B cell (primary cell): ENCODE measurements around the gene GKAP1. TPM values are rescaled to one million over a fixed set of nuclear protein-coding genes. Genes with fewer than 3 reads are reported as not detected.

Experiments
- ATAC-seq: fragments of 200-7000 bp; cut with Tn5 transposase; one replicate; pipeline ENCODE4 v1.10.0; 2021; ENCODE audit warnings: low read depth, mild to moderate bottlenecking, moderate number of reproducible peaks, moderate library complexity
- CTCF ChIA-PET: fragments of 350-600 bp; sonication (Branson Sonifier 250); formaldehyde crosslinking; loops from one replicate; lab custom pipeline; 2021; ENCODE audit warnings: antibody characterized with exemption, inconsistent platforms; lab: Charles Lee
- POLR2A ChIA-PET: fragments of 350-600 bp; sonication (Branson Sonifier 250); formaldehyde crosslinking; loops from one replicate; lab custom pipeline; 2021; ENCODE audit warnings: antibody characterized with exemption; lab: Charles Lee
- DNase-seq: peaks from one replicate; pipeline ENCODE4 v3.0.0; 2013
- H2AFZ ChIP-seq: 2 replicates; pipeline ENCODE4 v1.6.1; 2012; ENCODE audit warnings: mild to moderate bottlenecking, low read depth, low read length; ENCODE audit not compliant: insufficient read depth, poor library complexity, severe bottlenecking
- H3K27ac ChIP-seq, 2 donors: 1 replicate in 1 of 2; 2 replicates in 1 of 2; pipeline ENCODE4 v1.5.1; 2012 to 2013; ENCODE audit warnings: low read length in 2 of 2, mild to moderate bottlenecking in 2 of 2, moderate library complexity in 1 of 2
- H3K27me3 ChIP-seq, 4 experiments: fragments of 200-600 bp in 1 of 4; sonication (generic) in 1 of 4; replicated peaks in 1 of 4; 1 replicate in 2 of 4; 2 replicates in 2 of 4; pipeline versions ENCODE4 v1.6.1 to v1.7.0; 2013 to 2016; ENCODE audit warnings: low read length in 3 of 4, mild to moderate bottlenecking in 2 of 4, mixed read lengths in 1 of 4, moderate library complexity in 1 of 4; ENCODE audit not compliant: insufficient read depth in 4 of 4, control insufficient read depth in 3 of 4; ENCODE audit errors: control extremely low read depth in 1 of 4
- H3K36me3 ChIP-seq, 2 experiments: replicated peaks in 1 of 2; 1 replicate in 1 of 2; 2 replicates in 1 of 2; pipeline versions ENCODE4 v1.6.1 to v1.7.1; 2013; ENCODE audit warnings: low read length in 1 of 2; ENCODE audit not compliant: insufficient read depth in 2 of 2, control insufficient read depth in 1 of 2; ENCODE audit errors: control extremely low read depth in 1 of 2, extremely low read depth in 1 of 2
- H3K4me1 ChIP-seq, 2 donors: fragments of 200-600 bp in 1 of 2; sonication (generic) in 1 of 2; 1 replicate in 1 of 2; 2 replicates in 1 of 2; pipeline versions ENCODE4 v1.5.1 to v1.6.1; 2013 to 2017; ENCODE audit warnings: low read length in 2 of 2; ENCODE audit not compliant: control insufficient read depth in 2 of 2, insufficient read depth in 2 of 2
- H3K4me2 ChIP-seq: replicated peaks from 2 replicates; pipeline ENCODE3; 2012; ENCODE audit warnings: mild to moderate bottlenecking, low read depth, low read length; ENCODE audit not compliant: poor library complexity, severe bottlenecking
- H3K4me3 ChIP-seq, 5 experiments: fragments of 200-600 bp in 1 of 5; sonication (generic) in 1 of 5; 1 replicate in 3 of 5; 2 replicates in 2 of 5; pipeline versions ENCODE4 v1.5.1 to v1.7.0; 2011 to 2016; ENCODE audit warnings: low read length in 4 of 5, mild to moderate bottlenecking in 4 of 5, low read depth in 2 of 5, control low read depth in 1 of 5, moderate library complexity in 1 of 5; ENCODE audit not compliant: insufficient read depth in 1 of 5; ENCODE audit errors: control extremely low read depth in 1 of 5, extremely low read depth in 1 of 5
- H3K79me2 ChIP-seq: fragments of 200-600 bp; sonication (generic); one replicate; pipeline ENCODE4 v1.6.0; 2016; ENCODE audit warnings: low read length; ENCODE audit not compliant: control insufficient read depth, insufficient read depth
- H3K9ac ChIP-seq: fragments of 200-600 bp; sonication (generic); 2 replicates; pipeline ENCODE4 v1.6.1; 2017; ENCODE audit warnings: mild to moderate bottlenecking, low read length, moderate library complexity
- H3K9me3 ChIP-seq, 3 donors: one replicate each; pipeline versions ENCODE4 v1.6.1 to v1.7.1; 2013; ENCODE audit warnings: low read length in 2 of 3; ENCODE audit not compliant: control insufficient read depth in 2 of 3, insufficient read depth in 1 of 3; ENCODE audit errors: control extremely low read depth in 1 of 3
- H4K20me1 ChIP-seq: 2 replicates; pipeline ENCODE4 v1.6.0; 2012; ENCODE audit warnings: mild to moderate bottlenecking, low read length; ENCODE audit not compliant: insufficient read depth, control insufficient read depth, poor library complexity, severe bottlenecking
- H3K27ac Mint-ChIP-seq: one replicate; pipeline ENCODE4 v1.8.0; 2021; ENCODE audit warnings: mixed read lengths
- H3K27me3 Mint-ChIP-seq: one replicate; pipeline ENCODE4 v1.8.0; 2021; ENCODE audit warnings: mixed read lengths
- H3K4me1 Mint-ChIP-seq: one replicate; pipeline ENCODE4 v1.8.0; 2021; ENCODE audit warnings: mixed read lengths
- H3K4me3 Mint-ChIP-seq: one replicate; pipeline ENCODE4 v1.8.0; 2021; ENCODE audit warnings: mixed read lengths
- H3K9me3 Mint-ChIP-seq: one replicate; pipeline ENCODE4 v1.8.0; 2022; ENCODE audit warnings: mixed read lengths; ENCODE audit not compliant: insufficient read depth
- CTCF ChIP-seq: fragments of 200-600 bp; IDR thresholded peaks from one replicate; pipeline ENCODE4 v1.8.0; 2022; ENCODE audit warnings: antibody characterized with exemption, mild to moderate bottlenecking
- EZH2 ChIP-seq: IDR thresholded peaks from 2 replicates; pipeline ENCODE4 v1.6.1; 2012; ENCODE audit warnings: borderline replicate concordance, low read depth, mild to moderate bottlenecking, moderate library complexity, low read length; ENCODE audit not compliant: insufficient read depth, poor library complexity, severe bottlenecking
- WGBS: methylation state at CpG from one replicate; pipeline ENCODE4 v1.1.5; 2013; ENCODE audit warnings: missing lambda C conversion rate; ENCODE audit not compliant: insufficient coverage; 5-methylcytosine and 5-hydroxymethylcytosine counted together
- intact Hi-C: fragments of 100-400 bp; cut with micrococcal nuclease; formaldehyde crosslinking; loops from one replicate; pipeline ENCODE4 v1.10.0; 2022
- polyA plus RNA-seq: library from polyadenylated mRNA; depleted of rRNA; stranded (reverse); fragments of >200 nt; gene quantifications from 2 replicates; pipeline ENCODE4 v1.2.3, GENCODE V29; 2012
- total RNA-seq, 2 donors: library from RNA; stranded (reverse); fragments of 120-200 nt in 1 of 2; gene quantifications; 1 replicate in 1 of 2; 2 replicates in 1 of 2; pipeline versions ENCODE4 v1.2.3 to v1.2.4, GENCODE V29; 2013 to 2022

Gene GKAP1
- total and polyA plus RNA-seq, 2 donors (not counting 1 experiment from before 2014, with no cell fraction given): 2.7 to 23.1 TPM

- H3K36me3 ChIP-seq: no peaks in the 10 kb centered on the region
- no CpG with 5 or more reads among the region's 2 CpGs for WGBS
- intact Hi-C loops: no loop called here
- no peak overlapping the region for H3K4me2 ChIP-seq
- DNase-seq (no peak), ATAC-seq (no peak)
- H3K79me2 ChIP-seq: no peaks in the 10 kb centered on the region
- no peak overlapping the region for H3K4me3 ChIP-seq
- no peak overlapping the region for H3K9ac ChIP-seq
- no peak overlapping the region for H2AFZ ChIP-seq
- Mint-ChIP-seq H3K9me3 (no peaks in the 10 kb centered on the region), H3K27me3 (no peaks in the 10 kb centered on the region), H3K27ac (no peak overlapping the region), H3K4me3 (no peak overlapping the region), H3K4me1 (no peaks in the 10 kb centered on the region)
- H3K4me1 ChIP-seq: no peaks in the 10 kb centered on the region
- ChIA-PET CTCF (no interaction called here), POLR2A (no interaction called here)
- no peak overlapping the region for H3K27ac ChIP-seq
- no peaks in the 10 kb centered on the region for H4K20me1 ChIP-seq
- no peaks in the 10 kb centered on the region for H3K27me3 ChIP-seq
- TF ChIP-seq CTCF (no peak), EZH2 (no peak)
- H3K9me3 ChIP-seq: no peaks in the 10 kb centered on the region
Observed at GRCh38 chr9:83778164-83778563, 39.4 kb downstream of the GKAP1 start.

GRCh38 chr9:83775932-83776331 lies 41.6 kb downstream of the GKAP1 start:
- H3K27me3 ChIP-seq: no peaks in the 10 kb centered on the region
- ChIA-PET CTCF (no interaction called here), POLR2A (no interaction called here)
- no peak overlapping the region for H3K27ac ChIP-seq
- WGBS: no CpG with 5 or more reads among the region's 2 CpGs
- no peaks in the 10 kb centered on the region for H3K4me1 ChIP-seq
- no peaks in the 10 kb centered on the region for H3K4me1 Mint-ChIP-seq
- no peak overlapping the region for H3K27ac Mint-ChIP-seq
- TF ChIP-seq EZH2 (no peak), CTCF (no peak)
- H3K27me3 Mint-ChIP-seq: no peaks in the 10 kb centered on the region
- no peaks in the 10 kb centered on the region for H4K20me1 ChIP-seq
- H3K4me2 ChIP-seq: no peak overlapping the region
- H3K9me3 Mint-ChIP-seq: no peaks in the 10 kb centered on the region
- H3K9me3 ChIP-seq: no peaks in the 10 kb centered on the region
- no peak overlapping the region for H2AFZ ChIP-seq
- H3K36me3 ChIP-seq: no peaks in the 10 kb centered on the region
- intact Hi-C loops: no loop called here
- no peak overlapping the region for H3K4me3 Mint-ChIP-seq
- ATAC-seq: no peak
- DNase-seq: no peak
- no peaks in the 10 kb centered on the region for H3K79me2 ChIP-seq
- no peak overlapping the region for H3K4me3 ChIP-seq
- no peak overlapping the region for H3K9ac ChIP-seq
